RWPE1 (cell line): ENCODE data around the gene KCNK4.

Experiments
- CTCF ChIA-PET: fragments of 350-600 bp; sonication (Branson Sonifier 250); formaldehyde crosslinking; extraction: SDS; loops from one replicate; lab custom pipeline; 2021; lab: Yijun Ruan, JAX
- POLR2A ChIA-PET: fragments of 400-600 bp; formaldehyde crosslinking; extraction: SDS; loops from one replicate; lab custom pipeline; 2020; ENCODE audit warnings: antibody characterized with exemption; ENCODE audit not compliant: low non-redundant PET; lab: Yijun Ruan, JAX
- DNase-seq: peaks from one replicate; pipeline ENCODE4 v3.0.0; 2012; ENCODE audit warnings: low spot score
- H3K27ac ChIP-seq: fragments of 450-650 bp; 2 replicates; pipeline ENCODE4 v1.5.1; 2017
- CTCF ChIP-seq: fragments of 450-650 bp; conservative IDR thresholded peaks from 2 replicates; pipeline ENCODE4 v1.5.1; 2017; ENCODE audit warnings: low read depth, mild to moderate bottlenecking

KCNK4 gene

DNA sequence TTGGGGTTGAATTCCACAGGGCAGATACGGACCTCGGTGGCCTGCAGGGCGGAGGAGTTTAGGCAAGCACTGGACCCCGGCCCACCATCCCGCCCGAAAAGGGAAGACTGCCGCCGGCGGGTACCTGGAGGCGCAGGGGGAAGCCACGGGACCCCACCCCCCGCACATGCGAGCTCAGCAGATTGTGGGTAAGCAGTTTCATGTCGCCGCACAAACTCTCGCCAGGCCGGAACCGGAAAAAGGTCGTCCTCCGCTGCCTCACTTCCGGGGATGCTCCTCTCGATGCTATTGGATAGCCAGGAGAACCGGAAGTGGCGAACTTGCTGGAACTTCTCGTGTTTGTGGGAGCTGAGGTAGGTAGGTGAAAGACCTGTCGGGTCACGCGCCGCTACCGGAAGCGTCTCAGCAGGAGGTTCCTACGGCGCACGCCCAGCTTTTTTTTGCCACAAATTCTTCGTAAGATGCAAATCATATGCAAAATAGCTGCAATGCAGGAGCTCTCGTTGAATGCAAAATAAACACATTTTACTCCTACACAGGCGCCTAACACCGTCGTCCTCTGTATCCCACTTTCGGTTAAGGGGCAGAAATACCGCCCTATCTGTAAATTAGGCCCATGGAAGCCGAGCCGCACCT is 26.3 kb downstream of the KCNK4 start, which contains the start of gene TRMT112:
Gene TRMT112 (minus strand): TSS at position 235 of the 636 bp plus-strand sequence. CDS start 33 bp downstream, at position 202.
- ChIA-PET CTCF (interaction anchor here (0.6 to 3.2 kb wide), 12 partner anchors 15 to 371 kb away, joined by 3 to 22 read pairs (median 4); partner anchors contain the start of gene CATSPERZ), POLR2A (interaction anchor here (0.5 to 2.8 kb wide), 10 partner anchors 8 to 76 kb away, joined by 3 to 19 read pairs (median 8); partner anchors contain the start of genes ESRRA, FKBP2 and RPS6KA4)
- peak; percentile 82 for DNase-seq
- H3K27ac ChIP-seq, result peak within 1 kb of the TSS; percentile 100
- no peak for TF ChIP-seq CTCF

DNA sequence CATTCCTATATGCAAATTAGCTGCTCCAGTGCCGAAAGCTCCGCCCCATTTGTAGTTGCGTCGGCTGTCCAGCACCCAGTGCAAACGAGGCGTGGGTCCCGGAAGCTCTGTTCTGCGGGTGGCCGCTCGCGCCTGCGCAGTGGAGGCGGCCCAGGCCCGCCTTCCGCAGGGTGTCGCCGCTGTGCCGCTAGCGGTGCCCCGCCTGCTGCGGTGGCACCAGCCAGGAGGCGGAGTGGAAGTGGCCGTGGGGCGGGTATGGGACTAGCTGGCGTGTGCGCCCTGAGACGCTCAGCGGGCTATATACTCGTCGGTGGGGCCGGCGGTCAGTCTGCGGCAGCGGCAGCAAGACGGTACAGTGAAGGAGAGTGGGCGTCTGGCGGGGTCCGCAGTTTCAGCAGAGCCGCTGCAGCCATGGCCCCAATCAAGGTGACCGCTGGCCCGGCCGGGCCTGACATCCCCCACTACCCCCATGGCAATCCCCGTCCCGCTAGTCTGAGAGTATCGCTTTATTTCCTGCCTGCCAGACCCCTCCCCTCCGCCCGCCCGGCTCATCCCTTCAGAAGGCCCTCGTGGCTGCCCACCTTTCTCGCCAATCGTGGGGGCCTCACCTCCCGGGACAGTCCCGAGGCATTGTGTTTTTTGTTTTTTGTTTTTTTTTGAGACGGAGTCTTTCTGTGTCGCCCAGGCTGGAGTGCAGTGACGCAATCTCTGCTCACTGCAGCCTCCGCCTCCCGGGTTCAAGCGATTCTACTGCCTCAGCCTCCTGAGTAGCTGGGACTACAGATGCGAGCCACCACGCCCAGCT is 27.1 kb downstream of the KCNK4 start, which contains the start of gene PRDX5:
Gene PRDX5 (plus strand): TSS at position 161 of the 805 bp plus-strand sequence. CDS start 95 bp downstream, at position 256.
- peak within 1 kb of the TSS; percentile 100 for H3K27ac ChIP-seq
- CTCF ChIA-PET, result interaction anchor here (0.6 to 3.2 kb wide), 13 partner anchors 14 to 371 kb away, joined by 3 to 22 read pairs (median 4); partner anchors contain the start of gene CATSPERZ
- peak; percentile 90 for DNase-seq
- TF ChIP-seq CTCF, result peak; percentile 58
- POLR2A ChIA-PET, result interaction anchor here (0.6 to 2.8 kb wide), 10 partner anchors 13 to 77 kb away, joined by 3 to 19 read pairs (median 8); partner anchors contain the start of genes ESRRA, FKBP2 and RPS6KA4

- no peak for TF ChIP-seq CTCF
- DNase-seq, result no peak
- CTCF ChIA-PET, result interaction anchor here (0.7 to 3.2 kb wide), 3 partner anchors 13 to 38 kb away, joined by 3 to 22 read pairs (median 5); no protein-coding TSS in a partner anchor
- POLR2A ChIA-PET, result interaction anchor here (0.6 to 2.2 kb wide), 2 partner anchors 13 to 73 kb away, joined by 4 to 17 read pairs; no protein-coding TSS in a partner anchor
- H3K27ac ChIP-seq, result peak overlapping the region; percentile 100
Observed at GRCh38 chr11:64318766-64319761, 28.0 kb downstream of the KCNK4 start.

- DNase-seq, result no peak
- H3K27ac ChIP-seq, result peak overlapping the region; percentile 100
- POLR2A ChIA-PET, result no interaction called here
- TF ChIP-seq CTCF, result no peak
- CTCF ChIA-PET, result interaction anchor here (0.7 to 1.0 kb wide), 2 partner anchors 34 to 47 kb away, joined by 3 to 5 read pairs; no protein-coding TSS in a partner anchor
Observed at GRCh38 chr11:64320556-64320955, 29.5 kb downstream of the KCNK4 start.

GRCh38 chr11:64321026-64321425 is 29.9 kb downstream of the KCNK4 start:
- no peak for DNase-seq
- POLR2A ChIA-PET, result no interaction called here
- no peak for TF ChIP-seq CTCF
- CTCF ChIA-PET, result no interaction called here
- H3K27ac ChIP-seq, result peak overlapping the region; percentile 100
